IMR-90 (cell line): ENCODE results near the gene TRPC4.
A peak's percentile ranks its signal among the peaks of the same experiment; 100 is the strongest.

Experiments
- CEBPB ChIP-seq: IDR thresholded peaks from 2 replicates; pipeline ENCODE4 v1.6.1; 2012; ENCODE audit warnings: low read depth, low read length, improper control_type of control experiment
- CTCF ChIP-seq: conservative IDR thresholded peaks from 2 replicates; pipeline ENCODE4 v1.5.1; 2012; ENCODE audit warnings: mild to moderate bottlenecking, low read depth, low read length, improper control_type of control experiment
- FOS ChIP-seq: fragments of 150-350 bp; IDR thresholded peaks from 2 replicates; pipeline ENCODE4 v1.6.1; 2016; ENCODE audit warnings: low read depth, low read length
- POLR2A ChIP-seq: IDR thresholded peaks from 2 replicates; pipeline ENCODE4 v1.6.1; 2012; ENCODE audit warnings: mild to moderate bottlenecking, low read depth, low read length
- TF ChIP-seq, protein P1 (sequence below): fragments of 150-350 bp; IDR thresholded peaks from 2 replicates; pipeline ENCODE4 v1.6.1; 2017; ENCODE audit warnings: mild to moderate bottlenecking, antibody characterized with exemption, low read length, low read depth

DNA sequence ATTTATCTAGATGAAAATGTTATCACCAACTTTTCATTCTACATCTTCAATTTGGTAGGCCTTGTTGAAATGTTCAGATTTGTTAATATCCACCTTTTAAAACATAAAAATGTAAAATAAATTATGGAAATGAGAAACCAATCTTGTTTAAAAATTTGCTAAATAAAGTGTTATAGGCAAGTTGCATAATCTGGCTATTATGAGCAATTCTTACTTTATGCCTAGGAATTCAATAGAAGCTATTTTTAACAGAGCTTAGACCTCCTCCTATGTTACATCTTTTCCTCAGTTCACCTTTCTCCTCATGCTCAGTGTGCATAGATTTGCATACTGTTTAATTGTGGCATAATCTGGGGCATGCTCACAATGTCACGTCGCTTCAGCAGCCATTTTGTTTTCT, 183.1 kb downstream of the TRPC4 start:
- TF ChIP-seq, protein P1, sequence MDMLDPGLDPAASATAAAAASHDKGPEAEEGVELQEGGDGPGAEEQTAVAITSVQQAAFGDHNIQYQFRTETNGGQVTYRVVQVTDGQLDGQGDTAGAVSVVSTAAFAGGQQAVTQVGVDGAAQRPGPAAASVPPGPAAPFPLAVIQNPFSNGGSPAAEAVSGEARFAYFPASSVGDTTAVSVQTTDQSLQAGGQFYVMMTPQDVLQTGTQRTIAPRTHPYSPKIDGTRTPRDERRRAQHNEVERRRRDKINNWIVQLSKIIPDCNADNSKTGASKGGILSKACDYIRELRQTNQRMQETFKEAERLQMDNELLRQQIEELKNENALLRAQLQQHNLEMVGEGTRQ, result no peak
- no peak for TF ChIP-seq POLR2A
- no peak for TF ChIP-seq CTCF
- no peak for TF ChIP-seq FOS
- TF ChIP-seq CEBPB, result peak; percentile 60
